Embryonic facial prominence (tissue), 1 donor: ENCODE data around the gene LRPPRC.

Source experiments
- DNase-seq: peaks from one replicate; pipeline ENCODE4 v3.0.0-alpha.2; 2016; ENCODE audit errors: extremely low spot score

LRPPRC gene

DNA sequence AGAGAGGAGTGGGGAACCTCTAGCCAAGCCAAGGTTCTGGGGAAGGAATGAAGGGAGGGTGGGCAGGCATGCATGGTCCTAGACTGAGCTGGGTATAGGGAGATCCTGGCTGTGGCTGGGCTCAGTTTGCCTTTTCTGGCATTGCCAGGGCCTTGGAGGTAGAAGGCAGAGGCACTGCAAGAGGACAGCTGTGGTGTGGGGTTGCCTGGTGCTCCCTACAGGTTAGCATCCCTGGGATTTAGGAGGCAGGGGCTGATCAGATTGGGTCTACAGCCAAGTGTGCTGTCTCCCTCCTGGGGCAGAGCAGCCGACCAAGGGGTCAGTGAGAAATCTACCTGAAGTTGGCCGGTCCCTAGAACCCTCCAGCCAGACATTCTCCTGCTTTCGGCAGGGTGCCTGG is 141.1 kb downstream of the LRPPRC start:
- DNase-seq, result no peak

DNA sequence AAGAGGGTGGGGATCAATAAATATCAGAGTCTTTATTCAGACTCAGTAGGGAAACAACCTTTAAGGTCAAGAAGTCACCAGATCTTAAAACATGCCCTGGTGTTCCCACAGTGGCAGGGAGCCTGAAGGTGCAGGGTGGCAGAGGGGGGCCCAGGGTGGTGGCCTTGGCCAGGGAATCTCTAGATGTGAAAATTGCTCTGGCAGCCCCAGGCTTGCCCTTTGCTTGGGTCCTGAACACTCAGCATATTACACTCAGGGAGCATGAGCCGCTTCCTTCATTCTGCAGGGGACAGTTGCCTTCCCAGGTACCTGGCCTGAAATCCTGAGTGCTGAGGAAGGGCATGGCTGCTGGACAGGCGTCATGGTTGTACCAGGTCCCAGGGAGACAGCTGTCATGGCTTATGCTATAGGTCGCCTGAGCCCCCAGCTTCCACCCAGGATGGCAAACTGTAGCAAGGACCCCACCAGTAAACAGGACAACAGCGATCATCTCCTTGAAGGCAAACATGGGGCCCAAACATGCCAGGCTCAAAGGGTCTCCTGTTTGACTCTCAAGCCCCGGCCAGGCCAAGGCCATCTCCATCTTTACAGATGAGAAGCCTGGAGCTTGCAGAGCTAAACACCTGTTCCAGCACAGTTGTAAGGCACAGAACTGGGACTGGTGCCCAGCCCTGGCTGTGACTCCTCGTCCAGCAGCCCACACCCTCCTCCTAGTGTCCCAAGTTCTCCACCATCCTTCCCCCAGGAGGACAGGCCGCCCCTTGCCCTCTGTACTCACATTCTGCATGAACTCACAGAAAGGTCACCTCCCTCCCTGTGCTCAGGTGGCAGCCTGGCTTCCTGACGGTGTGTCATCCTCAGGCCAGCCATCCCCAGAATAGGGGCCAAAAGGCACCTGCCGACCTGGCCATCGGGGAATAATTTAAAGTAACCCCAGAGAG is 142.4 kb downstream of the LRPPRC start:
- DNase-seq, result no peak

DNA sequence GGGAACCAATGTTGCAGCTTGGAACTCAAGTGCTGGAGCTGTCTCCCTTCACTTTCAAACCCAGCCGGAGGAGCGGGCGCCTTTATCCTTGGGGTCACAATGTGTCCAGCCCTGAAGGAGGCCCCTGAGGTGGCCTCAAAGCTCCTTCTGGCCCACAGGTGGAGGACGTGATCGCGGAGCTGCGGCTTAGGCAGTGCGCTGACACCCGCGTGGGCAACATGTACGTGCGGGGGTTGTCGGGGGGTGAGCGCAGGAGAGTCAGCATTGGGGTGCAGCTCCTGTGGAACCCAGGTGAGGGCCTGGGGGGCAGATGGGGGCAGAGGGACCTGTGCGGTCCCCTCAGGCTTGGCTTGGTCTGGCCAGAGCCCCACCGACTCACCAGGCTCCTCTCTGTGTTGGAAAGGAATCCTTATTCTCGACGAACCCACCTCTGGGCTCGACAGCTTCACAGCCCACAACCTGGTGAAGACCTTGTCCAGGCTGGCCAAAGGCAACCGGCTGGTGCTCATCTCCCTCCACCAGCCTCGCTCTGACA is 143.5 kb downstream of the LRPPRC start:
- DNase-seq, result no peak

DNA sequence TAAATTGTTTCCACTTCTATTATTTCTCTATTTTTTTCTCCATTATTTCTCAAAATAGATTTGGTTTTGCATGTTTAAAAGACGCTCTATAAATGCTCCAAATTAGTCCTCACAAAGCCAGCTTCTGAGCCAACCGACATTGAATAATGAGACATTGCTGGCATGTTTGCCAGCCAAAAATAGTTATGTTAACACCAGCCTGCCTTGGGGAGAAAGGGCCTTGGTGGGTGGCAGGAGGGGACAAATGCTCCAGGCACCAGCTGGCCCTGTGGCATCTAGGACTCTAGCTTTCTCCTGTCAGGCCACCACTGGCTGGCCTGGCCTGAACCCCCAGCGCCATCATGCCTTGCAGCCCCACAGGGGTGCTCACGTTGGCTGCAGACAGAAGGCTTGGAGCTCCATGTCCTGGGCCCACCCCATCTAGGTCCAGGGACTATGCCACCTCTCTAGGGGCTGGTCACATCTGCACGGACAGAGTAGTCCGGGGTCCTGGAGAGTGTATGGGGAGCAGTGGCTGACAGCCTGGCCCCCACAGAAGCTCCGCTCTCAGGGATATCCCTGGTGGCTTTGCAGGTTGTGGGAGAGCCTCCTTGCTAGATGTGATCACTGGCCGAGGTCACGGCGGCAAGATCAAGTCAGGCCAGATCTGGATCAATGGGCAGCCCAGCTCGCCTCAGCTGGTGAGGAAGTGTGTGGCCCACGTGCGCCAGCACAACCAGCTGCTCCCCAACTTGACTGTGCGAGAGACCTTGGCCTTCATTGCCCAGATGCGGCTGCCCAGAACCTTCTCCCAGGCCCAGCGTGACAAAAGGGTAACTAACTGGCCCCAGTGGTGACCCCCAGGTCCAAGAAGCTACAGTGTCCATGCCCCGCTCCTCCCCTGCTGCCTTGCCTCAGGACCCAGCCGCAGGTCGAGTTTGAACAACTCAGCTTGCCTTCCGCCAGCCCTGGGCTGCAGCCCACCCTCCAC is 144.5 kb downstream of the LRPPRC start:
- no peak for DNase-seq

DNA sequence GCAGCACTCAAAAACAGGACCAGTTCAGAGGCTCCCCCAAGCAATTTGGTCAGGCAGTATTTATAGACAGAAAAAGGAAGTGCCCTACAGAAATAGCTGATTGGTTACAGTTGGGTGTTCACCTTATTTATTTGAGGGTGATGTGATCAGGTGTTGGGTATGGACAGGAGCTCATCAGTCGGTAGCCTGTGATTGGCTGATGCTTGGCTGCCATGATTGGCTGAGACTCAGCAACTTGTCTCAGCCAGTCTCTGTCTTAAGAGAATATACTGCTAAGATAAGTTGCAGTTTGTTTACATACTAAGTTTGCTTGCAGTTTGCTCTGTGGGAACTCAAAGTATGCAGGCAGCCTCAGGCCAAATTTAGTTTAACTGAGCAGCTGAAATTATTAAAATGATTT is 147.6 kb downstream of the LRPPRC start:
- no peak for DNase-seq

DNA sequence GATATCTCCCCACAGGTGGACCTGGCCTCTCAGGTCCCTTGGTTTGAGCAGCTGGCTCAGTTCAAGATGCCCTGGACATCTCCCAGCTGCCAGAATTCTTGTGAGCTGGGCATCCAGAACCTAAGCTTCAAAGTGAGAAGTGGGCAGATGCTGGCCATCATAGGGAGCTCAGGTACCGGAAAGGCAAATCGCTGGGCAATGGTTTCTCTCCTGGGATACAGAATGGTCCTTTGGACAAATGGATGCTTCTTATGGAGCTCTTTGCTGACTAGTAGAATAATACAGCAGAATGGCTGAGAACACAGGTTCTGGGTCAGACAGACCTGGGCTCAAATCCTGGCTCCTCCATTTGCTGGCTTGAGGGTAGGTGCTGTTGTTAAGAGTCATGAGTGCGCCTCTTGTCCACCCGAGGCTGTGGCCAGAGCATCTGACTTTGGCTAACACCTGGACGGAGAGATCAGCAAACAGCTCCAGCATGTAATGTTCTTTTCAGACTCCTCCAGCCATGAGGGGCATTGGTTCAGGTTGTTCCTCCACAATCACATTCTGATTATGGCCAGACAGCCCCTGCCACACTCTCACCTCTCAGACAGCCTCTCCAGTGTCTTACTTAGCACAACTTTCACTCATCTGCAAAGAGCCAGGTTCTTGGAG is 149.5 kb downstream of the LRPPRC start:
- no peak for DNase-seq

DNA sequence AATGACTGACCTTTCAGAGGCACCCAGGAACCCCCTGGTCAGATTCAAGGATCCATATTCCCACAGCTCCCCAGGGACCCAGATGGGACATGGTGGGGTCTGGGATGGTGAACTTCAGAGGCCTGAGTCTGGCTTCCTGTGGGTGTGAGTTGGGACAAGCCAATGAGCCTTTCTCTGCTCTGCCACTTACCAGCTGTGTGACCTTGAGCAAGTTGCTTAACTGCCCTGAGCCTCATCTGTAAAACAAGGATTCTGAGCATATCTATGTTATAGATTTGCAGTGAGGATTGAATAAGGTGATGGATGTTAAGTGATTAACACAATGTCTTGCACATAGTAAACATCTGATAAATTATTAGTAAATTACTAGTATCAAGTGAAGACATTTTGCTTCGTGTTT is 150.6 kb downstream of the LRPPRC start:
- no peak for DNase-seq

DNA sequence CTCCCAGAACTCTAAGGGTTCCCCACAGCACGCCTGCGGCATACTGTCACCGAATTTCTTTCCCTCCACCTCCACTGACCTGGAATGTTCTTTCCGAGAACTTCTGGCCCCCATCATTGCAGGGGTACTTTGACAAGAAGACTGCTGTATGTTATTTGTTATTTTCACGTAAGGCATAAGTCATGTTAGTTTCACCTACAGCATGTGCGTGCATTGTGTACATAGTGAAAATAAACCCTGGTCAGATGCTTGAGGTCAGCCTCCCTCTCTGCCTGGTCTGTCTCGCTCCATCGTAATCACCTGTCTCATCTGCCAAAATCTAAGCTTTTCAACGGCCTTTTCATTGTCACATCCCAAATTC is 152.9 kb downstream of the LRPPRC start:
- DNase-seq, result no peak

DNA sequence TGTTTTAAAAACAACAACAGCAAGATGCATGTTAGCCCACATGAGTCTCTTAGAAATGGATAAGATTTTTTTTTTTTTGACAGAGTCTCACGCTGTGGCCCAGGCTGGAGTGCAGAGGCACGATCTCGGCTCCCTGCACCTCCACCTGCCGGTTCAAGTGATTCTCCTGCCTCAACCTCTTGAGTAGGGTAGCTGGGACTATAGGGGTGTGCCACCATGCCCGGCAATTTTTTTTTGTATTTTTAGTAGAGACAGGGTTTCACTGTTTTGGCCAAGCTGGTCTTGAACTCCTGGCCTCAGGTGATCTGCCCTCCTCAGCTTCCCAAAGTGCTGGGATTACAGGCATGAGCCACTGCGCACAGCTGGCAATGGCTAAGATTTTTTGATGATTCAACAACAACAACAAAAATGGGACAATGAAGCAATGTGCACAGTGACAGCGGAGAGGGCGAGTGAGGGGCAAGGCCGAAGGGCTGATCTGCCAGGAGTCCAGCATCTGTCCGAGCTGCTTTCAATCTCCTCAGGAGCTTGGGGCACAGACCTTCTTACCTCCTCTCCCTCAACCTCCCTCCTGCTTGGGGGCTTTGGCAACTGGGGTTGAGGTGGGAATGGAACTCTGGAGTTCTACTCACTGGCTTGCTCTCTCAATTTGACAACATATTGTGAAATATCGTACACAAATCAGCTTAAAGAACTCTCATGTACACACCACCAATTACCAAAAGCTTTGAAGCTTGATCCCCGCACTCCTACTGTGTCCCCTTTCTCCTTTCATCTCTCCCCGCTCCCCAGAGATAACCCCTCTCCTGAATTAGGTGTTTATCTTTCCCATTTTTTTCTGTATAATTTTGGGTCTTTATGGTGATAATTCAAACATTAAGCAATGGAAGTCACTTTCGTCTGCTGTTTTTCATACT is 153.6 kb downstream of the LRPPRC start:
- DNase-seq, result no peak

DNA sequence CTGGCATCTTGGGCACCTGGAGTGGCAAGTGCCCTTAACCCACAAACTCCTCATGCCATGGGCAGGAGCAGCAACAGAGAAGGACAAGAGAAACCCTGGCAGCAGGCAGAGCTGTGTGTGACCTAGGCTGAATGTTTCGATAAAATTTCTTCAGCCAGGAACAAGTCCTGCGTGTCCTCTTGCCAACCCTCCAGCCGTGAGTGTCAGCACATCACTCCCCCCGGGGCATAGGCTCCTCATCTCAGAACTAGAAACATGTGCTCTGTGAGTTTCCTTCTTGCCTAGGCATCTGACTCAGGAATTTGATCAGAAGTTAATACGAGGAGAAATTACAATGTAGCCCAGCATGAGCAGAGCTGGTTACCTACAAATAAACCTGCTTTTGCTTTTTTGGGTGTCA is 154.8 kb downstream of the LRPPRC start:
- no peak for DNase-seq

DNA sequence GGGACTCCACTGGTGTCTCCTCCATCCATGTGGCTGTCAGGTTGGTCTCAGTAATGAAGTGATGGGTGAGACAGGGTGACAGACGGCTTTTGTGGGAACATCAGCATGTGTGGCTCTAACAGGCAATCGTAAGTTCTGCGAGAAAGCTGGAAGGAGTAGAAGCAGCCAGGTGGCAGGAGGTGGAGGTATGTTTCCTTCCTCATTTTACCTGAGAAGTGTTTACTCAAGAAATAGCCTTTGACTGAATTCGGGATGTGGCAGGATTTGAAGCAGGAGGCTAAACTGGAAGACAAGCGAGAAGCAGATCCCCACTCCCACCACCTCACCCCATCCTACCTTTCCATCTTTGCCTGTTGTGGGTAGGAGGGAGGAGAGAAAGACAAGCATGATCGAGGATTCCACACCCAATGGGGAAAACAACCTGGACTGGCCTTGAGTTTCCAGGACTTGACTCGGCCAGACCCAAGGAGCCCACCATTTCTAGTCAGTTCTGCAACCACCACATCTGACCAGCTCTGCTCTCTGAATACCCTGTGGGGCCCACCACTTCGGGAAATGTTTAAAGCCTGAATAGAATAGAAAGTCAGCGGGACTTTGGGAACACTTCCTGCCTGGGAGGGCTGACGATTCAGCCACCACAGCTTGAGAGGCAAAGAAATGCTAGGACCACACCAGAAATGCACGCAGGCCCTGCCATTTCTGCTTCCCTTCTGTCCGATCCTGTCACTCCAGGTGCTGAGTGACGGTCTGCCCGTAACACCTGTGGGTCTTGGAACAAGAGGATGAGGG is 155.8 kb downstream of the LRPPRC start:
- no peak for DNase-seq

DNA sequence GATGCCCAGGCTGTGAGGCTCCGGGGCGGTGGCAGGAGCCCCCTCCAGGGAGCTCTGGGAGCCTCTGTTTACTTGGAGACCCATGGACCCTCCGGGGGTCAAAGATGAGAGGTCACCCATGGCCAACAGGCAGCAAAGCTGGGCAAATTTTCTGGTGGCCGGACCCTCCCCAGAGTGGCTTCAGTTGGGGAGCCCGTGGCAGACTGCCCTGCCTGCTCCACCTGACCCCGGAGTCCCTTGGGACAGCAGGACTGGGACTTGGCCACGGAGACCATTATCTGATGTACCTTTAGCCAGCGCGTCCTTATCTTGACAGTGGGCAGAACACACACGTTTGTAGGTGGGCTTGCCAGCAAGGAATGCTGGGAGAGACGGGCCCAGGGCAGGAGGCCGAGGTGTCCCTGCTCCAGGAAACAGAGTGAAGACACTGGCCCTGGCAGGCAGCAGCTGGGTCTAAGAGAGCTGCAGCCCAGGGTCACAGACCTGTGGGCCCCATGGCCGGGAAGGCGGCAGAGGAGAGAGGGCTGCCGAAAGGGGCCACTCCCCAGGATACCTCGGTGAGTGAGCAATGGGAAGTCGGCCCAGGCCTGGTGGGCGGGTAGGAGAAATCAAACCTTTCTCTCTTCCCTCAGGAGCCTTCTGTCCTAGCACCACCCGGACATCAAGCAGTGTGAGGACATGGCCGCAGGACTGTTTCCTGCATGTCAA is 157.1 kb downstream of the LRPPRC start, which contains the start of the genes ABCG5 and ABCG8:
Gene ABCG5 (minus strand): TSS at position 280 of the 708 bp plus-strand sequence. CDS start 160 bp downstream, at position 120.
Gene ABCG8 (plus strand): TSS at position 412 of the 708 bp plus-strand sequence. CDS start 83 bp downstream, at position 495.
- DNase-seq, result no peak

DNA sequence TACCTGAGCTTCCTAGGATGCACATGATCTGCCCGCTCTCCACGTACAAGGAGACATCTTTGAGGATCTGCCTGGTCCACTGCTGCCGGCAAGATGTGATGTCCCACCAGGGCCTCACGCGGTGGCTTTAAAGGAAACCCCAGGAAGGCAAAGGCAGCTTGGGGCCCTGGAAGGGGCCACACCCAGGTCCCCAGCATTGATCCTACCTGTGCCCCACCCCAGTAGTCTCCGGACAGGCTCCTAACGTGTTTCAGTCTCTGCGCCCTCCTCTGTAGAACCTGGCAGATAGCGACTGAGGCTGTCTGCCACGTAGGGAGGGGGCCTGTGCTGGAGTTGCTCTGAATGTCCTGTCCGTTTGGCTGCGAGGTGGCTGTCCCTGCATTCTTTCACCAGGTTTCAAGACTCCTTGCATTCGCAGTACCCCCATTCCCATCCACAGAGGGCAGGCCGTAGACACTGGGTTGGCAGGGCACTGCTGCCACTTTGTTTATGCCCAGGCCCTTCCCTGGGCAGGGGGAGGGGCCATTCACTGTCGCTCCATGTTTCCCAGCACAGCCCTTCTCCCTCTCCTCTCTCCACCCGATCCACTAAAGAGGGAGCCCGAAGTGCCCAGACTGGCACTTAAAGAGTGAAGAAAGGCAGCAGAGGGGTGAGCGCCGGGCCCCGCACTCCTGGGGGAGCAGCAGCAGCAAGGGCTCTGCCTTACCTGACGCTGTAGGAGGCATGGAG is 157.8 kb downstream of the LRPPRC start:
- no peak for DNase-seq

DNA sequence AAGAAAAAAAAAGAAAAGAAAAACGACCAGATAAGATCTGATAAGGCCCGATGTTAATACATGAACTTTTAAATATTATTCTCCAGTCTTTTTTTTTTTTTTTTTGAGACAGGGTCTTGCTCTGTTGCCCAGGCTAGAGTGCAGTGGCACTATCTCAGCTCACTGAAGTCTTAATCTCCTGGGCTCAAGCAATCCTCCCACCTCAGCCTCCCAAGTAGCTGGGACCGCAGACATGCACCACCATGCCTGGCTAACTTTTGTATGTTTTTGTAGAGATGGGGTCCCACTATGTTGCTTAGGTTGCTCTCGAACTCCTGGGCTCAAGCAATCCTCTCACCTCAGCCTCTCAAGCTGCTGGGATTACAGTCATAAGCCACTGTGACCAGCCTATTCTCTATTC is 158.8 kb downstream of the LRPPRC start:
- no peak for DNase-seq
